RWPE1 (cell line): ENCODE measurements around the gene MARCO.

Experiments used
- CTCF ChIA-PET: fragments of 350-600 bp; sonication (Branson Sonifier 250); formaldehyde crosslinking; extraction: SDS; loops from one replicate; lab custom pipeline; 2021; lab: Yijun Ruan, JAX
- POLR2A ChIA-PET: fragments of 400-600 bp; formaldehyde crosslinking; extraction: SDS; loops from one replicate; lab custom pipeline; 2020; ENCODE audit warnings: antibody characterized with exemption; ENCODE audit not compliant: low non-redundant PET; lab: Yijun Ruan, JAX
- DNase-seq: peaks from one replicate; pipeline ENCODE4 v3.0.0; 2012; ENCODE audit warnings: low spot score
- H3K27ac ChIP-seq: fragments of 450-650 bp; 2 replicates; pipeline ENCODE4 v1.5.1; 2017
- CTCF ChIP-seq: fragments of 450-650 bp; conservative IDR thresholded peaks from 2 replicates; pipeline ENCODE4 v1.5.1; 2017; ENCODE audit warnings: low read depth, mild to moderate bottlenecking

MARCO gene

GRCh38 chr2:119022678-119023077, 80.7 kb downstream of the MARCO start:
- no peak for DNase-seq
- CTCF ChIA-PET, result no interaction called here
- POLR2A ChIA-PET, result no interaction called here
- no peak overlapping the region for H3K27ac ChIP-seq
- TF ChIP-seq CTCF, result no peak

- ChIA-PET CTCF (interaction anchor here (0.6 kb wide), 1 partner anchor 42 kb away, joined by 3 read pairs; no protein-coding TSS in a partner anchor), POLR2A (no interaction called here)
- no peak overlapping the region for H3K27ac ChIP-seq
- no peak for TF ChIP-seq CTCF
- no peak for DNase-seq
Observed at GRCh38 chr2:119023534-119023933, 81.5 kb downstream of the MARCO start.

DNA sequence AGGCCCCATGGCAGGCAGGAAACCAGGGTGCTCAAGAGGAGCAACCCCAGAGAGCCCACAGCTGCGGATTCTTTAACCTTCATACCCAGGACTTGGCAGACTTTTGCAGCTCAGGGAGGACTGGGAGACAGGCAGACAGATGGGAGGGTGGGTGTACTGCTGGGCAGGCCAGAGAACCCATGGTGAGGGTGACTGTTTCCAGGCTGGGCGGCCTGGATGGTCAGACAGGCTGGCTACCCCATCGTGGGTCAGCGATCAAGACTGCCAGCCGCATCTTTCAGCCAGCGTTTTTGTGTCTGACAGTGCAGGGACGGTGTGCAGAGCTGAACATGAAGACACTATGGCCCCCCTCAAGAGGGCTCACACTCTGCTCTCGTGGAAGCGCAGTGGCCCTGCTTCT, 82.2 kb downstream of the MARCO start:
- no peak for TF ChIP-seq CTCF
- ChIA-PET POLR2A (no interaction called here), CTCF (interaction anchor here (0.5 to 0.6 kb wide), 2 partner anchors 43 to 311 kb away, joined by 3 to 7 read pairs; no protein-coding TSS in a partner anchor)

GRCh38 chr2:119024568-119024967, 82.6 kb downstream of the MARCO start:
- no peak for DNase-seq
- ChIA-PET CTCF (no interaction called here), POLR2A (no interaction called here)
- no peak for TF ChIP-seq CTCF
- H3K27ac ChIP-seq, result no peak overlapping the region

More for the DNA sequence above, 82.2 kb downstream of the MARCO start:
- H3K27ac ChIP-seq, result no peak overlapping the region
- no peak for DNase-seq

DNA sequence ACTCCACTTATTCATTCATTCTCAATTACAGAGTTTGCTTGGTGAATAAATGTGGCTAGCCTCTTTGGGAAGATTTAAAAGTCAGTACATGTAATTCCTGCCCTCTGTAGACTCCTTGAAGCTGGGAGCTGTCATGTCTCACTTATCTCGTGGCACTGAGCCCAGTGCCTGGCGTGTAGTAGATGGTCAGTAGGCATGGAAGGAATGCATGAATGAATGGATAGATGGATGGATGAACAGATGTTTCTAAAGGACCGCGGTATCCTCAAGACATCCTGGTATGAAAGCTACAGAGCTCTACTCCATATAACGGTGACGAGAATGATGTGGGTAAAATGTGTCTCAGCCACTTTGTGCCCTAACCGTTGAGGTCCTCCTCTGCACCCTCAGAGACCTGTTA, 83.0 kb downstream of the MARCO start:
- ChIA-PET CTCF (no interaction called here), POLR2A (no interaction called here)
- DNase-seq, result no peak
- no peak for TF ChIP-seq CTCF
- no peak overlapping the region for H3K27ac ChIP-seq

- CTCF ChIA-PET, result interaction anchor here (0.7 to 1.2 kb wide), 3 partner anchors 144 to 464 kb away, joined by 3 to 7 read pairs (median 5); no protein-coding TSS in a partner anchor
- POLR2A ChIA-PET, result no interaction called here
Observed at GRCh38 chr2:119025762-119026351, 83.9 kb downstream of the MARCO start.

More at GRCh38 chr2:119025762-119026351, 83.9 kb downstream of the MARCO start:
- DNase-seq, result no peak
- no peak for TF ChIP-seq CTCF
- H3K27ac ChIP-seq, result no peak overlapping the region
